GM04503 (cell line): ENCODE data around the gene CCNE1.

Source experiments
- DNase-seq: peaks from one replicate; pipeline ENCODE4 v3.0.0-alpha.2; 2012; ENCODE audit warnings: low read depth

The CCNE1 gene

DNA sequence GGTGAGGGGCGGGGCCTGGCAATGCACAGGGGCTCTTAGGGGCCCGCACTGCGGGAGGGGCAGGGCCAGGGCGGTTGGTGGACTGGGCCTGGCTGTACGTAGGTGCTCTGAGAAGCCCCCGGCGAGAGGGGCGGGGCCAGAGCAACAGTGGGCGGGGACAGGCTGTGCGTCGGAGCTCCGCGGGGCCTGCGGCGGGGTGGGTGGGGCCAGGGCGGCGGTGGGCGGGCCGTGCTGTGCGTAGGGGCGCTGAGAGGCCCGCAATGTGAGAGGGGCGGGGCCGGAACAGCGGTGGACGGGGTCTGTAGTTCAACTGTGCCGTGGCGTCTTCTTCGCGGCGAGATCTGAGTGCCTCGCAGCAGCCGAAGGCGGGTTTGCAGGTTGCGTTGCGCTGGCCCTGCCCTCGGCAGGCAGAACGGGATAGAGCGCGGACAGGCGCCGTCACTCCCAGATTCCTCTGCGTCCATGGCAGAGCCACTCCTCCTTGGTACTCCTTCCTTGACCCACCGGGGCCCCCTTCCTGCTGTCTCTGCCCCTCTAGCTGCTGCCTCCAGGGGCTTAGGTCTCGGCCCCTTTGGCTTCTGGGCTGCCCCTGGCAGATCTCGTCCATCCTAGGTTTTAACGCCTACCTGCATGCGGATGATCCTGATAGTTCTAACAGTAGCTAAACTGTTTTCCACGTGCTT lies 33.2 kb downstream of the CCNE1 start:
- DNase-seq: peak; percentile 35

GRCh38 chr19:29845574-29846176 lies 33.9 kb downstream of the CCNE1 start:
- peak; percentile 7 for DNase-seq

DNA sequence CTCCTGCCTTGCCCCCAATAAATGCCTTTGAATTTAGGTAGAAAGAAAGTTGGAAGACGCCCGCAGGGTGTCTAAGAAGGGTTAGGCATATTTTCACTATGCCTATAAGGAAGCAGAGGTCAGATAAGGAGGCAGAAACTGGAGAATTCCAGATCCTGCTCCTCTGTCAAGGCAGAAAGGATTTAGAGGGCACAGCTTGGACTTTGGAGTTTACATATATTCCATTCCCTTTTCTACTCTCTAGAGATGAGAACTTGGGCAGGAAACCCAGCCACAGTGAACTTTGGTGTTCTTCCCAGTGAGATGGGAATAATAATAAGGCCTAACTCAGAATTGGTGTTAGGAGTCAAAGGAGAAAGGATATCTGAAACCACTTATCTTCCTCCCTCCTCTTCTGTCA lies 37.4 kb downstream of the CCNE1 start:
- no peak for DNase-seq

DNA sequence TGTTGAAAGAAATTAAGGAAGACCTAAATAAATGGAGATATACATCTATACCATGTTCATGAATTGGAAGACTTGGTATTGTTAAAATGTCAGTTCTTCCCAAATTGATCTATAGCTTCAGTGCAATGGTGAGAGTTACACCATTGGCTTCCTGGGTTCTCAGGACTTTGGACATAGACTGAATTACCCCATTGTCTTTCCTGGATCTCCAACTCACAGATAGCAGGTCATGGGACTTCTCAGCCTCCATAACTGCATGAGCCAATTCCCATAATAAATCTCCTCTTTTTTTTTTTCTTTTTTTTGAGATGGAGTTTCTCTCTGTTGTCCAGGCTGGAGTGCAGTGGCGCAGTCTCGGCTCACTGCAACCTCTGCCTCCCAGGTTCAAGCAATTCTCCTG lies 38.7 kb downstream of the CCNE1 start:
- no peak for DNase-seq

GRCh38 chr19:29851769-29852521 lies 40.2 kb downstream of the CCNE1 start:
- DNase-seq: no peak

DNA sequence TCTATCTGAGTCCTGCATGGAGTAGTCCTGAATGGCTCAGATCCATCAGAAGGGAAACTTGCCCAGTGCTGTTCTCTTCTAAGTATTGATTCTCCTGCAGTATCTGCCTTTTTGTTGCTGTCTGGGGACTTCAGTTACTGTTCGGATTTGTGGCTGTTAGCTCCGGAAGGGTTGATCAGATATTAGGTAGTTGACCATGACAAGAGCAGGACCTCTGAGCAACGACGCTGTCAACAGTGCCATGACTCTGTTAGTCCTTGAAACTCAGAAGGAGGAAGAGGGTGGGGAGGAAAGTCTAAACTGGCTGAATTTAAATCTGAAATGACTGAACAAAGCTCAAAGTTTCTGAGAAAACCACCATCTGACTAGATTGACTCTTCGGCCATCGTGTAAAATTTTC lies 42.2 kb downstream of the CCNE1 start:
- DNase-seq: no peak

DNA sequence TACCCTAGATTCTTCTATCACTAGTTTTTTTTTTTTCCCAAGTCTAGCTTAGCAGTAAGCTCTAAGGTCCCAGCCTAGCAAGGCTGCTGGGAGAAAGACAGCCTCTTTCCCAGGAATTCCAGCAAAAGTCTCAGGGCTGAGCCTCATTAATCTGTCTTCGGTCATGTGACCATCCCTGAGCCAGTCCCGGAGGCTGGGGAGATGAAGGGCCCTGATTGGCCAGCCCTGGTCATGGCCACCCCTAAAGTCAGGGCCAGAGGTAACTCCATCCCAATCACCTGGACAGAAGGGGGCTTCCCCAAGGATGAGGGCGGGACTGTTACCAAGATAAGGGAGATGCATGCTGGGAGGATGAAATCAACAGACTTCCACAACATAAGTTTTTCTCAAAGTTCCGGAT lies 43.3 kb downstream of the CCNE1 start:
- DNase-seq: no peak

- DNase-seq: no peak
Measured at GRCh38 chr19:29855741-29856500, 44.1 kb downstream of the CCNE1 start.

GRCh38 chr19:29858000-29858596 lies 46.3 kb downstream of the CCNE1 start:
- DNase-seq: no peak

GRCh38 chr19:29858621-29859020 lies 46.8 kb downstream of the CCNE1 start:
- DNase-seq: no peak

GRCh38 chr19:29860492-29860891 lies 48.7 kb downstream of the CCNE1 start:
- DNase-seq: no peak

- DNase-seq: no peak
Measured at GRCh38 chr19:29861574-29861973, 49.8 kb downstream of the CCNE1 start.

DNA sequence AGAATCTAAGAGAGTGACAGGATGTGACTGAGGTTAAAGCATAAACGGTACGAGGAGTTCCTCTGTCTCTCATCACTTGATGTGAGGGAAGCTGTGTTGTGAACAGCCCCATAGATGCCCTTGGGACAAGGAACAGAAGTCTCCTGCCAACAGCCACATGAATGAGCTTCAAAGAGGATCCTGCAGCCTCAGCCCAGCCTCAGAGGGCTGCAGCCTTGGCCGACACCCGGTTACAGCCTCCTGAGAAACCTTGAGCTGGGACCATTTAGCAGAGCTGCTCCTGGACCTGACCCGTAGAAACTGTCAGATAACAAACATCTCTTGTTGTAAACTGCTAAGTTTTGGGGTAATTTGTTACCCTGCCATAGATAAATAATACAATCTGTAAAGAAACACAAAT lies 54.2 kb downstream of the CCNE1 start:
- DNase-seq: no peak

- DNase-seq: no peak
Measured at GRCh38 chr19:29867984-29868383, 56.2 kb downstream of the CCNE1 start.

GRCh38 chr19:29871143-29871542 lies 59.4 kb downstream of the CCNE1 start:
- no peak for DNase-seq

DNA sequence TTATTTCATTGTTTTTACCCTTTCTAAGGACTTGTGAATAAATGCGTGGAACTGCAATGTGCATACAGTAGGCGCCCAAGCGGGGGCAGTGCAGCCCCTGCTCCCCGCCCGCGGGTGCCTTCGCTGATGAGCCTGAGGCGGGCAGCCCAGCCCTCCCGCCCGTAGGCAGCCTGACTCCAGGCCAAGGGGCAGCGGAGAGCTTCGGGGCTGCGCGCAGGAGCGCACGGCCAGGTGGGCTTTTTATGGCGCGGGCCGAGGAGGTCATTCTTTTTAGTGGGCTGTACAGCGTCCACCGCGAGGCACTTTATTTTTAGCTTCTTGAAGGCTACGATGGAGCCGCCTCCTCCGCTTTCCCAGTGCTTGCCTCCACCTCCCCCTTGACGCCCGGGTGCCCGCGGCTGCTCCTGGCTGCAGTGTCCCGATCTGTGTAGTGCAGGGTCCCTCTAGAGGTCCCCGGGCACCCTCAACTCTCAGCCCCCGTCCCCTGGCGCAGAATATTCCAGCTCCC lies 60.5 kb downstream of the CCNE1 start:
- no peak for DNase-seq

DNA sequence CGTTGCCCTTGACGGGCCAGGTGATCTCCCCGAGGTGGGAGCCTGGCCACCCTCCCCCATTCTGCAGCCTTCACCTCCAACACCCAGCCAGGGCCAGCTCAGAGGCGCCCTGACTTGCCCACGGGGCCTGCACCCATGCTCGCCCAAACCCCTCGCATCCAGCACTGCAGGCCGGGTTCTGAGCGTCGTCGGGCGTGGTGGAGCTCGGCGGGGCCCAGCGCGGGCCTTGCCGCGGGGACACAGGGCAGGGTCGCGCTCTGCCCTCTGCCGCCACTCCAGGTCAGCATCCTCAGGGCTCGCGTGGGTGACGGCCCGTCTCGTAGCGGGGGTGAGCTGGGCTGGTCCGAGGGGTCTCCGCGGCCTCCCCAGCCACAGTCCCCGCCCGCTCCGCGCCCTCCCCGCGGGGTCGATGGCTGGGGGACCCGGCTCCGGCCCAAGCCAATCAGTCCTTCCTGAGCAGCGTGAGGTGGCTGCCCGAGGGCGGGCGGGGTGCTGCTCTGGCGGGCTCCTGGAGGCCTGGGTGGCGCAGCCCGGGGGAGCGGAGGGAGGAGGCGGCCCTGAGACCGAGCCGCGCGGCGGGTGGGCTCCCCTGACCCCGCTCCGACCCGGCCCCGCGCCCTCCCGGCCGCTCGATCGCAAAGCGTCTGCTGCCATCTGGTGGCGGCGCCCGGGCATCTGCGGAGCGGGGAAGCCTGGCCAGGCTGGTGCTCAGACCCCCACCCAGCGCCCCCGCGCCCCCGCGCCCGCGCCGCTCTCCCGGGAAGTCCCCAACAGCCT lies 61.4 kb downstream of the CCNE1 start:
- no peak for DNase-seq
